ENCODE measurements around the gene NMRAL1.

- TF ChIP-seq CTCF (IDR thresholded peaks at IDR 0.05): no peak
- no peak for TF ChIP-seq EZH2phosphoT487 (IDR thresholded peaks at IDR 0.05)
These were observed 2.6 kb downstream of the NMRAL1 start for GRCh38 chr16:4471869-4472268.
